ENCODE data around the gene SYNDIG1L. TPM values are rescaled to one million over a fixed set of nuclear protein-coding genes. Genes with fewer than 3 reads are reported as not detected.

Gene SYNDIG1L
- total RNA-seq, 3 donors from 2014 or later (not counting 1 experiment from before 2014, with no cell fraction given) = 0.30 TPM; not detected in 2

DNA sequence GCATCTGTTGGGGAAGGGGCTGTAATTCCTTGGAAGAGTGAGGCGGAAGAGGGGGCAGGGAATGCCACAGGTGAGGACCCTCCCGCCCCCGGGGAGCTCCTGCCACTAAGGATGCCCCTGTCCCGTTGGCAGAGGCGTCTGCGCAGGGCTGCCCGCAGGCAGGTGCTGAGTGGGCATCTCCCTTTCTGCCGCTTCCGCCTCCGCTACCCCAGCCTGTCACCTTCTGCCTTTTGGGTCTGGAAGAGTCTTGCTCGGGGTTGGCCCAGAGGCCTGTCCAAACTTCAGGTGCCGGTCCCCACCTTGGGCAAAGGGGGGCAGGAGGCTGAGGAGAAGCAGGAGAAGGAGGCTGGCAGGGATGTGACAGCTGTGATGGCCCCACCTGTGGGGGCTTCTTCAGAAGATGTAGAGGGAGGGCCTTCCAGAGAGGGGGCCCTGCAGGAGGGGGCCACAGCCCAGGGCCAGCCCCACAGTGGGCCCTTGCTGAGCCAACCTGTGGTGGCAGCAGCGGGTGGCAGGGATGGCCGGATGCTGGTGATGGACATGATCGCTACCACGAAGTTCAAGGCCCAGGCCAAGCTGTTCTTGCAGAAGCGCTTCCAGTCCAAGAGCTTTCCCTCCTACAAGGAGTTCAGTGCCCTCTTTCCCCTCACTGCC, 67.7 kb downstream of the SYNDIG1L start:
- H3K4me3 ChIP-seq (ENCODE audit: low read length) = no peak overlapping the region
- H3K36me3 ChIP-seq (ENCODE audit: control insufficient read depth, insufficient read depth, low read length) = no peaks in the 10 kb centered on the region
- Mint-ChIP-seq H3K27me3 (ENCODE audit: low read depth in 2 of 2) (peaks cover 3 to 11% of the 10 kb centered on the region in 2 donors), H3K4me1 (peaks cover 5% of the 10 kb centered on the region in 2 donors), H3K36me3 (no peaks in the 10 kb centered on the region), H3K9me3 (no peaks in the 10 kb centered on the region), H3K4me3 (no peak overlapping the region), H3K27ac (no peak overlapping the region)
- TF ChIP-seq, protein P1, sequence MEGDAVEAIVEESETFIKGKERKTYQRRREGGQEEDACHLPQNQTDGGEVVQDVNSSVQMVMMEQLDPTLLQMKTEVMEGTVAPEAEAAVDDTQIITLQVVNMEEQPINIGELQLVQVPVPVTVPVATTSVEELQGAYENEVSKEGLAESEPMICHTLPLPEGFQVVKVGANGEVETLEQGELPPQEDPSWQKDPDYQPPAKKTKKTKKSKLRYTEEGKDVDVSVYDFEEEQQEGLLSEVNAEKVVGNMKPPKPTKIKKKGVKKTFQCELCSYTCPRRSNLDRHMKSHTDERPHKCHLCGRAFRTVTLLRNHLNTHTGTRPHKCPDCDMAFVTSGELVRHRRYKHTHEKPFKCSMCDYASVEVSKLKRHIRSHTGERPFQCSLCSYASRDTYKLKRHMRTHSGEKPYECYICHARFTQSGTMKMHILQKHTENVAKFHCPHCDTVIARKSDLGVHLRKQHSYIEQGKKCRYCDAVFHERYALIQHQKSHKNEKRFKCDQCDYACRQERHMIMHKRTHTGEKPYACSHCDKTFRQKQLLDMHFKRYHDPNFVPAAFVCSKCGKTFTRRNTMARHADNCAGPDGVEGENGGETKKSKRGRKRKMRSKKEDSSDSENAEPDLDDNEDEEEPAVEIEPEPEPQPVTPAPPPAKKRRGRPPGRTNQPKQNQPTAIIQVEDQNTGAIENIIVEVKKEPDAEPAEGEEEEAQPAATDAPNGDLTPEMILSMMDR (IDR thresholded peaks at IDR 0.05) = no peak
- H3K27me3 ChIP-seq (ENCODE audit: control insufficient read depth, insufficient read depth, low read length) = no peaks in the 10 kb centered on the region
- intact Hi-C loops (cut with micrococcal nuclease) = no loop called here
- WGBS (ENCODE audit: insufficient coverage) = 89% methylated on average over 17 of the region's 17 CpGs
- no peak for ATAC-seq
- H3K27ac ChIP-seq (ENCODE audit: low read length) = no peak overlapping the region
- peaks cover 3% of the 10 kb centered on the region for H3K4me1 ChIP-seq (ENCODE audit: control insufficient read depth, insufficient read depth, low read length)
- no peaks in the 10 kb centered on the region for H3K9me3 ChIP-seq (ENCODE audit: control insufficient read depth, insufficient read depth, low read length)
- DNase-seq = no peak

- H3K4me3 ChIP-seq (ENCODE audit: low read length) = no peak overlapping the region
- Mint-ChIP-seq H3K4me1 (peaks cover 5% of the 10 kb centered on the region in 2 donors), H3K4me3 (no peak overlapping the region), H3K27ac (no peak overlapping the region), H3K36me3 (no peaks in the 10 kb centered on the region), H3K27me3 (ENCODE audit: low read depth in 2 of 2) (peaks cover 3 to 14% of the 10 kb centered on the region in 2 donors), H3K9me3 (no peaks in the 10 kb centered on the region)
- ATAC-seq (no peak), DNase-seq (no peak)
- H3K9me3 ChIP-seq (ENCODE audit: control insufficient read depth, insufficient read depth, low read length) = no peaks in the 10 kb centered on the region
- no peak overlapping the region for H3K27ac ChIP-seq (ENCODE audit: low read length)
- H3K4me1 ChIP-seq (ENCODE audit: control insufficient read depth, insufficient read depth, low read length) = peaks cover 2% of the 10 kb centered on the region
- WGBS (ENCODE audit: insufficient coverage) = 91% methylated on average over 19 of the region's 19 CpGs
- no peaks in the 10 kb centered on the region for H3K27me3 ChIP-seq (ENCODE audit: control insufficient read depth, insufficient read depth, low read length)
- intact Hi-C loops (cut with micrococcal nuclease) = no loop called here
- H3K36me3 ChIP-seq (ENCODE audit: control insufficient read depth, insufficient read depth, low read length) = no peaks in the 10 kb centered on the region
- TF ChIP-seq, protein P1 (IDR thresholded peaks at IDR 0.05) = no peak
Measured at GRCh38 chr14:74357585-74357984, 68.4 kb downstream of the SYNDIG1L start.

DNA sequence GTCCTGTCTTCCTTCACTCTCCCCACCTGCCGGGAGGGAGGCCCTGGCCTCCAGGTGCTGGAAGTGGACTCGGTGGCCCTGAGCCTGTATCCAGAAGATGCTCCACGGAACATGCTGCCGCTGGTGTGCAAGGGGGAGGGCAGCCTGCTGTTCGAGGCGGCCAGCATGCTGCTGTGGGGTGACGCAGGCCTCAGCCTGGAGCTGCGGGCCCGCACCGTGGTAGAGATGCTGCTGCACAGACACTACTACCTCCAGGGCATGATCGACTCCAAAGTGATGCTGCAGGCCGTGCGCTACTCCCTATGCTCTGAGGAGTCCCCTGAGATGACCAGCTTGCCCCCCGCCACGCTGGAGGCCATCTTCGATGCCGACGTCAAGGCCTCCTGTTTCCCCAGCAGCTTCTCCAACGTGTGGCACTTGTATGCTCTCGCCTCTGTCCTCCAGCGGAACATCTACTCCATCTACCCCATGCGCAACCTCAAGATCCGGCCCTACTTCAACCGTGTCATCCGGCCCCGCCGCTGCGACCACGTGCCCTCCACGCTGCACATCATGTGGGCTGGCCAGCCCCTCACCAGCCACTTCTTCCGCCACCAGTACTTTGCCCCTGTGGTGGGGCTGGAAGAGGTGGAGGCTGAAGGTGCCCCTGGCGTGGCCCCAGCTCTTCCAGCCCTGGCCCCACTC, 69.0 kb downstream of the SYNDIG1L start:
- Histone ChIP-seq H3K4me1 (ENCODE audit: control insufficient read depth, insufficient read depth, low read length) (no peaks in the 10 kb centered on the region), H3K4me3 (ENCODE audit: low read length) (no peak overlapping the region), H3K27me3 (ENCODE audit: control insufficient read depth, insufficient read depth, low read length) (no peaks in the 10 kb centered on the region), H3K36me3 (ENCODE audit: control insufficient read depth, insufficient read depth, low read length) (no peaks in the 10 kb centered on the region), H3K9me3 (ENCODE audit: control insufficient read depth, insufficient read depth, low read length) (no peaks in the 10 kb centered on the region), H3K27ac (ENCODE audit: low read length) (no peak overlapping the region)
- no peak for ATAC-seq
- DNase-seq = no peak
- no peak overlapping the region for H3K4me3 Mint-ChIP-seq
- intact Hi-C loops (cut with micrococcal nuclease) = no loop called here
- no peaks in the 10 kb centered on the region for H3K36me3 Mint-ChIP-seq
- WGBS (ENCODE audit: insufficient coverage) = 94% methylated on average over 32 of the region's 32 CpGs
- TF ChIP-seq, protein P1 (IDR thresholded peaks at IDR 0.05) = no peak
- peaks cover under 1% of the 10 kb centered on the region in 2 donors for H3K4me1 Mint-ChIP-seq
- H3K27ac Mint-ChIP-seq = no peak overlapping the region
- peaks cover 3 to 12% of the 10 kb centered on the region in 2 donors for H3K27me3 Mint-ChIP-seq (ENCODE audit: low read depth in 2 of 2)
- no peaks in the 10 kb centered on the region for H3K9me3 Mint-ChIP-seq

Other genes starting within 250 kb of the SYNDIG1L start
- not detected for gene VSX2, start 186.8 kb downstream of the SYNDIG1L start, total RNA-seq
- gene ABCD4, start 123.3 kb downstream of the SYNDIG1L start, total RNA-seq = 10 to 100 TPM; 78.3 to 99.6 (median 92.8) TPM
- gene VRTN, start 77.7 kb downstream of the SYNDIG1L start, total RNA-seq = not detected
- gene NPC2, start 67.1 kb upstream of the SYNDIG1L start, total RNA-seq = 10 to 100 TPM; 33.2 to 53.6 (median 33.5) TPM
- gene ISCA2, start 67.6 kb upstream of the SYNDIG1L start, total RNA-seq = 10 to 100 TPM; 12.0 to 18.2 (median 15.3) TPM
- gene LTBP2, start 186.0 kb upstream of the SYNDIG1L start, total RNA-seq = 1 to 10 TPM; 2.1 to 3.7 (median 3.0) TPM